ENCODE results near the gene MTFR2. TPM values are rescaled to one million over a fixed set of nuclear protein-coding genes. Genes with fewer than 3 reads are reported as not detected.

MTFR2 gene
- total and polyA plus RNA-seq, 2 of the 13 experiments (the other 11 are each of a cell fraction or from before 2014, with no cell fraction given) = 6.7 to 10.7 TPM

Other genes starting within 250 kb of the MTFR2 start
- 292 and 439 TPM in 2 replicates for gene BCLAF1, start 39.5 kb upstream of the MTFR2 start, total RNA-seq (2016; rRNA removed; fragmentation: Illumina TruSeq; extraction: Trizol)
- 40.4 and 55.3 TPM in 2 replicates for gene BCLAF1, start 39.5 kb upstream of the MTFR2 start, polyA plus RNA-seq (2011; rRNA removed)

Data from HepG2 (cell line).